ENCODE results near the gene MT1M.
"Not testable (repeated sequence)": the region's sequence is repeated elsewhere in the genome, so short reads cannot be mapped to it uniquely, and the experiment has no call there.

MT1M gene

GRCh38 chr16:56672761-56673536, 40.5 kb downstream of the MT1M start:
- TF ChIP-seq CTCF (IDR thresholded peaks at IDR 0.05; ENCODE audit: control extremely low read depth, extremely low read depth, low read depth, missing control alignments): no peak
- ChIA-PET CTCF (interaction anchor here (1.5 to 4.1 kb wide), 3 partner anchors 17 to 49 kb away, joined by 4 to 20 read pairs (median 7); no protein-coding TSS in a partner anchor), POLR2A (no interaction called here)
- DNase-seq (ENCODE audit: extremely low spot score): no peak

GRCh38 chr16:56673921-56674320, 41.5 kb downstream of the MT1M start:
- peak; percentile 50 for TF ChIP-seq CTCF (IDR thresholded peaks at IDR 0.05; ENCODE audit: control extremely low read depth, extremely low read depth, low read depth, missing control alignments)
- ChIA-PET POLR2A (no interaction called here), CTCF (interaction anchor here (1.2 to 4.1 kb wide), 4 partner anchors 16 to 98 kb away, joined by 3 to 20 read pairs (median 6); no protein-coding TSS in a partner anchor)
- DNase-seq (ENCODE audit: extremely low spot score): no peak

GRCh38 chr16:56674570-56674969, 42.1 kb downstream of the MT1M start:
- POLR2A ChIA-PET; DNase-seq (ENCODE audit: extremely low spot score): not testable (repeated sequence)
- CTCF ChIA-PET: interaction anchor here (1.2 to 4.1 kb wide), 3 partner anchors 27 to 98 kb away, joined by 3 to 20 read pairs (median 4); no protein-coding TSS in a partner anchor

- POLR2A ChIA-PET: no interaction called here
- DNase-seq (ENCODE audit: extremely low spot score): no peak
- no peak for TF ChIP-seq CTCF (IDR thresholded peaks at IDR 0.05; ENCODE audit: control extremely low read depth, extremely low read depth, low read depth, missing control alignments)
- CTCF ChIA-PET: interaction anchor here (1.1 to 2.2 kb wide), 2 partner anchors 20 to 26 kb away, joined by 5 to 14 read pairs; no protein-coding TSS in a partner anchor
These were observed 43.3 kb downstream of the MT1M start for GRCh38 chr16:56675685-56676210.

GRCh38 chr16:56677474-56677873, 45.0 kb downstream of the MT1M start:
- POLR2A ChIA-PET: no interaction called here
- no peak for TF ChIP-seq CTCF (IDR thresholded peaks at IDR 0.05; ENCODE audit: control extremely low read depth, extremely low read depth, low read depth, missing control alignments)
- no peak for DNase-seq (ENCODE audit: extremely low spot score)
- CTCF ChIA-PET: interaction anchor here (1.9 to 2.3 kb wide), 3 partner anchors 10 to 101 kb away, joined by 6 to 14 read pairs (median 7); partner anchors contain the start of gene MT1G

GRCh38 chr16:56679078-56679730, 46.7 kb downstream of the MT1M start:
- no peak for DNase-seq (ENCODE audit: extremely low spot score)
- TF ChIP-seq CTCF (IDR thresholded peaks at IDR 0.05; ENCODE audit: control extremely low read depth, extremely low read depth, low read depth, missing control alignments): no peak
- POLR2A ChIA-PET: no interaction called here
- CTCF ChIA-PET: interaction anchor here (0.9 to 2.3 kb wide), 5 partner anchors 12 to 87 kb away, joined by 3 to 9 read pairs (median 4); partner anchors contain the start of genes MT1E and MT1G
